ENCODE data around the gene DPEP3. TPM values are rescaled to one million over a fixed set of nuclear protein-coding genes. Genes with fewer than 3 reads are reported as not detected.

The DPEP3 gene
- total and polyA plus RNA-seq, 2 experiments from 2014 or later = not detected

DNA sequence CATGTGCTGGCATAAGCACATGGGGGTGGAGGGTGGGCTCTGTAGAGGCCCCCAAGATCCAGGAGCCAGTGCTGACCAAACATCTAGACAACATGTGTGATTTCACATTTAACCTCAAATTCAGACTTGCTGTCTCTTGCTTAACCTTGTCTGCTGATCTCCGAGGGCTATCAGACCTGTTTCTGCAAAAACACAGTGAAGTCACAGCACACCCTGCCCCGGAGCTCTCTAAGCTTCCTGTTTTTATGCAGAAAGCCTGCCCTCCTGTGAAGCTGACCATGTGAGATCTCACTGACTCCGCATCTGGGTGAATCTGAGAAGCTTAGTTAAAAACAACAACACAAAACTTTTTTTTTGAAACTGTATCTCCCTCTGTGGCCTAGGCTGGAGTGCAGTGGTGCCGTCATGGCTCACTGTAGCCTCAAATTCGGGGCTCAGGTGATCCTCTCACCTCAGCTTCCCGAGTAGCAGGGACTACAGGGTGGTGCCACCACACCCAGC lies 25.5 kb upstream of the DPEP3 start:
- Histone ChIP-seq H3K27ac (peak overlapping the region; percentile 31), H4K20me1 (ENCODE audit: insufficient read depth, poor library complexity, severe bottlenecking) (no peaks in the 10 kb centered on the region), H3K36me3 (replicated peaks; ENCODE audit: insufficient read depth, low read depth) (no peaks in the 10 kb centered on the region), H3K4me2 (no peak overlapping the region), H3K79me2 (no peaks in the 10 kb centered on the region), H2AFZ (no peak overlapping the region), H3K4me3 (no peak overlapping the region), H3K9me2 (replicated peaks; ENCODE audit: insufficient read depth) (no peaks in the 10 kb centered on the region), H3K27me3 (no peaks in the 10 kb centered on the region), H3K4me1 (ENCODE audit: insufficient read depth) (no peaks in the 10 kb centered on the region), H3K9me3 (ENCODE audit: low read depth) (no peaks in the 10 kb centered on the region)
- TF ChIP-seq EZH2phosphoT487 (IDR thresholded peaks at IDR 0.05; ENCODE audit: low read depth, severe bottlenecking, unreplicated experiment) (no peak), EZH2 (IDR thresholded peaks at IDR 0.05; ENCODE audit: borderline replicate concordance) (no peak)
- no peak for DNase-seq (ENCODE audit: low spot score)
- 40% methylated on average over 6 of the region's 6 CpGs for WGBS (ENCODE audit: low lambda C conversion rate, missing lambda C conversion rate)

GRCh38 chr16:68005211-68005610 lies 24.9 kb upstream of the DPEP3 start:
- no peaks in the 10 kb centered on the region for H3K4me1 ChIP-seq (ENCODE audit: insufficient read depth)
- no peak for TF ChIP-seq CTCF (IDR thresholded peaks at IDR 0.05; ENCODE audit: poor library complexity)
- TF ChIP-seq EZH2 (IDR thresholded peaks at IDR 0.05; ENCODE audit: borderline replicate concordance) = no peak
- TF ChIP-seq EZH2phosphoT487 (IDR thresholded peaks at IDR 0.05; ENCODE audit: low read depth, severe bottlenecking, unreplicated experiment) = no peak
- no peaks in the 10 kb centered on the region for H3K27me3 ChIP-seq
- WGBS (ENCODE audit: low lambda C conversion rate, missing lambda C conversion rate) = 84% methylated on average over 9 of the region's 9 CpGs
- H3K79me2 ChIP-seq = no peaks in the 10 kb centered on the region
- DNase-seq (ENCODE audit: low spot score) = no peak
- H3K9me3 ChIP-seq (ENCODE audit: low read depth) = no peaks in the 10 kb centered on the region
- H3K4me2 ChIP-seq = no peak overlapping the region
- H2AFZ ChIP-seq = no peak overlapping the region
- no peaks in the 10 kb centered on the region for H3K36me3 ChIP-seq (replicated peaks; ENCODE audit: insufficient read depth, low read depth)
- no peak overlapping the region for H3K4me3 ChIP-seq
- H3K27ac ChIP-seq = no peak overlapping the region
- H4K20me1 ChIP-seq (ENCODE audit: insufficient read depth, poor library complexity, severe bottlenecking) = no peaks in the 10 kb centered on the region
- H3K9me2 ChIP-seq (replicated peaks; ENCODE audit: insufficient read depth) = no peaks in the 10 kb centered on the region

DNA sequence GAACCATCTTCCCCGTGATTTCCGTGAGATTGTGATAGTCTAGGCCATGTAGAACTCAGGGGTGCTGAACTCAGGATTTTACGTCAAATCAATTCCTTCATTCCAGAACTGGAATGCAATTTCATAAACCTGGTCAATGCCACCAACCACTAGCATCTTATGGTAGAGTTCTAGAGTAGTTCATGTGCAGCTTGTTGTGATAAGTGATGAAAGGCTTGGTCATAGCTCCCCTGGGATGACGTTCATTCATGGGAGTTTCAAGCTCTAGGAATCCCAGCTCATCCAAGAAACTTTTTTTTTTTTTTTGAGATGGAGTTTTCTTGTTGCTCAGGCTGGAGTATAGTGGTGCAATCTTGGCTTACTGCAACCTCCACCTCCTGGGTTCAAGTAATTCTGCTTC lies 22.7 kb upstream of the DPEP3 start:
- H3K4me3 ChIP-seq = no peak overlapping the region
- H3K4me2 ChIP-seq = no peak overlapping the region
- no peaks in the 10 kb centered on the region for H3K27me3 ChIP-seq
- no peak for DNase-seq (ENCODE audit: low spot score)
- H2AFZ ChIP-seq = no peak overlapping the region
- H3K4me1 ChIP-seq (ENCODE audit: insufficient read depth) = no peaks in the 10 kb centered on the region
- no peaks in the 10 kb centered on the region for H3K9me3 ChIP-seq (ENCODE audit: low read depth)
- H3K79me2 ChIP-seq = no peaks in the 10 kb centered on the region
- no peak overlapping the region for H3K27ac ChIP-seq
- no peaks in the 10 kb centered on the region for H4K20me1 ChIP-seq (ENCODE audit: insufficient read depth, poor library complexity, severe bottlenecking)
- 80% methylated on average over 4 of the region's 4 CpGs for WGBS (ENCODE audit: low lambda C conversion rate, missing lambda C conversion rate)
- no peaks in the 10 kb centered on the region for H3K9me2 ChIP-seq (replicated peaks; ENCODE audit: insufficient read depth)
- no peak for TF ChIP-seq EZH2 (IDR thresholded peaks at IDR 0.05; ENCODE audit: borderline replicate concordance)
- TF ChIP-seq CTCF (IDR thresholded peaks at IDR 0.05; ENCODE audit: poor library complexity) = no peak
- H3K36me3 ChIP-seq (replicated peaks; ENCODE audit: insufficient read depth, low read depth) = no peaks in the 10 kb centered on the region

GRCh38 chr16:68000450-68000849 lies 20.2 kb upstream of the DPEP3 start:
- no peak overlapping the region for H3K4me3 ChIP-seq
- WGBS (ENCODE audit: low lambda C conversion rate, missing lambda C conversion rate) = 66% methylated on average over 3 of the region's 3 CpGs

More at GRCh38 chr16:68000450-68000849, 20.2 kb upstream of the DPEP3 start:
- DNase-seq (ENCODE audit: low spot score) = no peak
- Histone ChIP-seq H2AFZ (no peak overlapping the region), H3K9me2 (replicated peaks; ENCODE audit: insufficient read depth) (no peaks in the 10 kb centered on the region), H3K36me3 (replicated peaks; ENCODE audit: insufficient read depth, low read depth) (no peaks in the 10 kb centered on the region), H3K27ac (no peak overlapping the region), H3K9me3 (ENCODE audit: low read depth) (no peaks in the 10 kb centered on the region), H3K4me1 (ENCODE audit: insufficient read depth) (no peaks in the 10 kb centered on the region), H3K4me2 (no peak overlapping the region), H4K20me1 (ENCODE audit: insufficient read depth, poor library complexity, severe bottlenecking) (no peaks in the 10 kb centered on the region), H3K79me2 (no peaks in the 10 kb centered on the region), H3K27me3 (no peaks in the 10 kb centered on the region)
- TF ChIP-seq EZH2phosphoT487 (IDR thresholded peaks at IDR 0.05; ENCODE audit: low read depth, severe bottlenecking, unreplicated experiment) (no peak), CTCF (IDR thresholded peaks at IDR 0.05; ENCODE audit: poor library complexity) (no peak), EZH2 (IDR thresholded peaks at IDR 0.05; ENCODE audit: borderline replicate concordance) (no peak)
